IMR-90 (cell line): Measurements from ENCODE around the gene SLIT3. TPM values are rescaled to one million over a fixed set of nuclear protein-coding genes. Genes with fewer than 3 reads are reported as not detected.

Source experiments
- ATAC-seq: fragments of 200-7000 bp; cut with Tn5 transposase; 2 replicates; pipeline ENCODE4 v1.9.1; 2020; ENCODE audit warnings: low read depth, mild to moderate bottlenecking, moderate library complexity
- BruUV-seq: library from RNA; stranded (reverse); fragments of 400-500 nt; replicated peaks from 2 replicates; lab custom pipeline; 2021; lab: Mats Ljungman, UMichigan
- CTCF ChIA-PET: fragments of 300-600 bp; formaldehyde crosslinking; extraction: SDS; loops from one replicate; lab custom pipeline; 2021; ENCODE audit warnings: antibody characterized with exemption; lab: Yijun Ruan, JAX
- POLR2A ChIA-PET: fragments of 300-600 bp; sonication (Branson Sonifier 250); formaldehyde crosslinking; loops from one replicate; lab custom pipeline; 2022; ENCODE audit warnings: antibody characterized with exemption; ENCODE audit not compliant: unreplicated experiment; lab: Charles Lee
- DNase-seq: peaks from one replicate; pipeline ENCODE4 v3.0.0; 2013
- H2AFZ ChIP-seq: replicated peaks from 2 replicates; pipeline ENCODE3; 2013; ENCODE audit warnings: low read length, mild to moderate bottlenecking; ENCODE audit not compliant: poor library complexity
- H2AK5ac ChIP-seq: 2 replicates; pipeline ENCODE4 v1.6.1; 2013; ENCODE audit warnings: low read depth, low read length, inconsistent platforms
- H2AK9ac ChIP-seq: replicated peaks from 2 replicates; pipeline ENCODE3; 2013; ENCODE audit warnings: mild to moderate bottlenecking, low read depth, low read length, moderate library complexity; ENCODE audit not compliant: poor library complexity
- H2BK120ac ChIP-seq: 2 replicates; pipeline ENCODE4 v1.6.1; 2013; ENCODE audit warnings: low read depth, low read length, inconsistent platforms
- H2BK15ac ChIP-seq: 3 replicates; pipeline ENCODE4 v1.6.1; 2013; ENCODE audit warnings: low read depth, low read length, inconsistent platforms
- H2BK20ac ChIP-seq: 2 replicates; pipeline ENCODE4 v1.6.1; 2013; ENCODE audit warnings: low read depth, mild to moderate bottlenecking, inconsistent platforms, low read length, moderate library complexity
- H2BK5ac ChIP-seq: 2 replicates; pipeline ENCODE4 v1.6.1; 2013; ENCODE audit warnings: mild to moderate bottlenecking, low read depth, low read length, inconsistent platforms; ENCODE audit not compliant: poor library complexity, severe bottlenecking
- H3K14ac ChIP-seq: replicated peaks from 2 replicates; pipeline ENCODE4 v1.6.1; 2013; ENCODE audit warnings: low read depth, low read length, inconsistent platforms
- H3K18ac ChIP-seq: 2 replicates; pipeline ENCODE4 v1.6.1; 2013; ENCODE audit warnings: low read depth, low read length, control low read depth
- H3K23ac ChIP-seq: 2 replicates; pipeline ENCODE4 v1.6.1; 2013; ENCODE audit warnings: low read depth, low read length, inconsistent platforms
- H3K27ac ChIP-seq: 2 replicates; pipeline ENCODE4 v1.5.1; 2013; ENCODE audit warnings: mild to moderate bottlenecking, control low read depth, low read length; ENCODE audit not compliant: insufficient read depth
- H3K27me3 ChIP-seq: 2 replicates; pipeline ENCODE4 v1.6.1; 2013; ENCODE audit warnings: low read length; ENCODE audit not compliant: control insufficient read depth, insufficient read depth
- H3K36me3 ChIP-seq: 2 replicates; pipeline ENCODE4 v1.6.1; 2013; ENCODE audit warnings: low read length, mixed read lengths; ENCODE audit not compliant: control insufficient read depth, insufficient read depth
- H3K4ac ChIP-seq: 2 replicates; pipeline ENCODE4 v1.6.1; 2013; ENCODE audit warnings: low read depth, low read length, inconsistent platforms
- H3K4me1 ChIP-seq: 2 replicates; pipeline ENCODE4 v1.6.1; 2013; ENCODE audit warnings: low read length, mixed read lengths; ENCODE audit not compliant: control insufficient read depth, insufficient read depth
- H3K4me2 ChIP-seq: 2 replicates; pipeline ENCODE4 v1.6.1; 2013; ENCODE audit warnings: low read depth, mild to moderate bottlenecking, control low read depth, low read length, moderate library complexity
- H3K4me3 ChIP-seq: 2 replicates; pipeline ENCODE4 v1.5.1; 2013; ENCODE audit warnings: low read depth, mild to moderate bottlenecking, control low read depth, low read length, moderate library complexity; ENCODE audit not compliant: insufficient read depth
- H3K56ac ChIP-seq: 2 replicates; pipeline ENCODE4 v1.6.1; 2013; ENCODE audit warnings: low read length, inconsistent platforms; ENCODE audit not compliant: insufficient read depth; ENCODE audit errors: extremely low read depth
- H3K79me1 ChIP-seq, 2 experiments: 2 replicates each; pipeline ENCODE4 v1.6.1; 2013; ENCODE audit warnings: low read length in 2 of 2, inconsistent platforms in 1 of 2, low read depth in 1 of 2
- H3K9ac ChIP-seq: 2 replicates; pipeline ENCODE4 v1.6.1; 2013; ENCODE audit warnings: low read depth, low read length, control low read depth
- H3K9me1 ChIP-seq: 2 replicates; pipeline ENCODE4 v1.6.1; 2013; ENCODE audit warnings: low read length, inconsistent platforms; ENCODE audit not compliant: insufficient read depth
- H3K9me3 ChIP-seq: 2 replicates; pipeline ENCODE4 v1.6.1; 2013; ENCODE audit warnings: low read length; ENCODE audit not compliant: control insufficient read depth, insufficient read depth
- H4K20me1 ChIP-seq: 2 replicates; pipeline ENCODE4 v1.6.1; 2013; ENCODE audit warnings: low read length, inconsistent platforms; ENCODE audit not compliant: insufficient read depth
- H4K5ac ChIP-seq: 2 replicates; pipeline ENCODE4 v1.6.1; 2013; ENCODE audit warnings: mild to moderate bottlenecking, low read depth, low read length, control low read depth
- H4K8ac ChIP-seq, 2 experiments: 2 replicates each; pipeline ENCODE4 v1.6.1; 2013; ENCODE audit warnings: low read depth in 2 of 2, low read length in 2 of 2, control low read depth in 1 of 2, inconsistent platforms in 1 of 2
- H4K91ac ChIP-seq: 2 replicates; pipeline ENCODE4 v1.6.1; 2013; ENCODE audit warnings: low read depth, low read length, inconsistent platforms; ENCODE audit not compliant: insufficient read depth
- BHLHE40 ChIP-seq: fragments of 150-350 bp; IDR thresholded peaks from 2 replicates; pipeline ENCODE4 v1.6.1; 2016; ENCODE audit warnings: mild to moderate bottlenecking, low read depth, low read length
- FOS ChIP-seq: fragments of 150-350 bp; IDR thresholded peaks from 2 replicates; pipeline ENCODE4 v1.6.1; 2016; ENCODE audit warnings: low read depth, low read length
- RAD21 ChIP-seq: IDR thresholded peaks from 2 replicates; pipeline ENCODE4 v1.6.1; 2012; ENCODE audit warnings: low read length, improper control_type of control experiment
- RFX5 ChIP-seq: IDR thresholded peaks from 2 replicates; pipeline ENCODE4 v1.8.0; 2012; ENCODE audit warnings: low read depth, mild to moderate bottlenecking, low read length, moderate library complexity
- WGBS, 2 experiments: methylation state at CpG; one replicate each; pipeline versions ENCODE4 v1.1.5 to v1.1.7; 2013; ENCODE audit warnings: missing lambda C conversion rate in 2 of 2; ENCODE audit not compliant: insufficient read length in 1 of 2; ENCODE audit errors: extremely low coverage in 2 of 2; 5-methylcytosine and 5-hydroxymethylcytosine counted together
- dilution Hi-C: fragments of 300-500 bp; cut with HindIII; formaldehyde crosslinking; loops from one replicate; pipeline ENCODE4 v1.14.3; 2018; ENCODE audit warnings: low sequenced_read_pairs; ENCODE audit not compliant: unreplicated experiment
- in situ Hi-C: fragments of 300-500 bp; cut with MboI; formaldehyde crosslinking; loops from 3 replicates; pipeline ENCODE4 v1.14.3; 2019; ENCODE audit warnings: low sequenced_read_pairs, inconsistent platforms, mixed read lengths
- intact Hi-C: fragments of 100-400 bp; cut with micrococcal nuclease; formaldehyde crosslinking; loops from 2 replicates; pipeline ENCODE4 v1.10.0; 2022
- polyA plus RNA-seq, 3 experiments: library from polyadenylated mRNA; depleted of rRNA; stranded (reverse); fragments of >200 nt; gene quantifications; 2 replicates each; pipeline ENCODE4 v1.2.3, GENCODE V29; 2012; ENCODE audit warnings: low replicate concordance in 1 of 3
- total RNA-seq: library from RNA; depleted of rRNA; stranded (reverse); fragments of >200 nt; gene quantifications from 2 replicates; pipeline ENCODE4 v1.2.3, GENCODE V29; 2012
- TF ChIP-seq, protein P1 (sequence below): fragments of 150-350 bp; IDR thresholded peaks from 2 replicates; pipeline ENCODE4 v1.6.1; 2017; ENCODE audit warnings: mild to moderate bottlenecking, antibody characterized with exemption, low read length, low read depth

SLIT3 gene
- total and polyA plus RNA-seq, 2 of the 4 experiments (the other 2 are of a cell fraction): 0.18 to 0.50 TPM

DNA sequence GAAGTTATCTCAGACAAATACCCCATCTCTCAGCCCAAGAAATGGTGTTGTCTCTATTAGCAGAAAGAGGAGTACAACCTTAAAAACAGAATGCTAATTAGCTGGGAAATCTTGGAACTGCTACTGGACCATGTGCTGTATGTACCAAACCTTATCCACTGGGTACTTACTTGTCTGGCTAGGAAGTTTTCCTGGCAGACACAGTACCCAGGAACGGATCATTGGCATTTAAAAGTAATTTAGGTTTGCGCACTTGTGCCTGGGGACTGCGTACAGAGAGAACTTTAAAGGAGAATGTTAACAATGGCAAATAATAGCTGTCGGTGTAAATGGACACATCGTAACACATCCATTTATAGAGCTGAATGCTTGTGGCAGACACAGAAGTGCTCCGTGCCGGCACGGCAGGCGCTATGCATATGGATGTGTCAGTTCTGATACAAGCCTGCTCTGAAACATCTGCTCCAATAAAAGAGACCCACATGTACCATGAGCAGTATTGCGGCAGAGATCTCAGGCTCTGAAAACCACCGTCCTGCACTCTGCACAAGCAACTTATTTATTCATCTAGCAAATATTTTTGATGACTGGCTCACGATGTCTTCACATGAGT, 431.2 kb downstream of the SLIT3 start:
- ChIA-PET CTCF (interaction anchor here (0.6 kb wide), 1 partner anchor 12 kb away, joined by 3 read pairs; no protein-coding TSS in a partner anchor), POLR2A (no interaction called here)
- 36% methylated on average over 2 of the region's 12 CpGs; no CpG with 5 or more reads in 1 of the 2 experiments for WGBS, 2 experiments
- dilution Hi-C loops: no loop called here
- intact Hi-C loops: no loop called here
- no peak overlapping the region for H2BK20ac ChIP-seq
- H4K91ac ChIP-seq: no peak overlapping the region
- H3K14ac ChIP-seq: no peak overlapping the region
- no peak overlapping the region for H3K4me3 ChIP-seq
- no peak overlapping the region for H3K4me2 ChIP-seq
- no peak overlapping the region for H2BK5ac ChIP-seq
- in situ Hi-C loops: no loop called here
- H3K27ac ChIP-seq: no peak overlapping the region
- no peaks in the 10 kb centered on the region for H3K79me1 ChIP-seq
- H2BK15ac ChIP-seq: no peak overlapping the region
- DNase-seq: no peak
- no peaks in the 10 kb centered on the region for H3K36me3 ChIP-seq
- no TSS peak for BruUV-seq
- H3K56ac ChIP-seq: no peak overlapping the region
- H2BK120ac ChIP-seq: no peak overlapping the region
- H3K9ac ChIP-seq: no peak overlapping the region
- H4K8ac ChIP-seq: no peak overlapping the region
- H3K4ac ChIP-seq: no peak overlapping the region
- H4K20me1 ChIP-seq: no peaks in the 10 kb centered on the region
- no peak overlapping the region for H3K23ac ChIP-seq
- no peak overlapping the region for H2AFZ ChIP-seq
- no peak overlapping the region for H4K5ac ChIP-seq
- H3K4me1 ChIP-seq: no peaks in the 10 kb centered on the region
- H2AK5ac ChIP-seq: no peak overlapping the region
- H3K18ac ChIP-seq: no peak overlapping the region
- H3K9me3 ChIP-seq: no peaks in the 10 kb centered on the region
- no peak overlapping the region for H2AK9ac ChIP-seq
- H3K9me1 ChIP-seq: no peaks in the 10 kb centered on the region
- no peaks in the 10 kb centered on the region for H3K27me3 ChIP-seq
- ATAC-seq: no peak
- TF ChIP-seq BHLHE40 (no peak), RAD21 (no peak), FOS (no peak), RFX5 (no peak)
- TF ChIP-seq, protein P1, sequence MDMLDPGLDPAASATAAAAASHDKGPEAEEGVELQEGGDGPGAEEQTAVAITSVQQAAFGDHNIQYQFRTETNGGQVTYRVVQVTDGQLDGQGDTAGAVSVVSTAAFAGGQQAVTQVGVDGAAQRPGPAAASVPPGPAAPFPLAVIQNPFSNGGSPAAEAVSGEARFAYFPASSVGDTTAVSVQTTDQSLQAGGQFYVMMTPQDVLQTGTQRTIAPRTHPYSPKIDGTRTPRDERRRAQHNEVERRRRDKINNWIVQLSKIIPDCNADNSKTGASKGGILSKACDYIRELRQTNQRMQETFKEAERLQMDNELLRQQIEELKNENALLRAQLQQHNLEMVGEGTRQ: no peak
